Measurements from ENCODE around the gene PTDSS2.
"Not testable (repeated sequence)": the region's sequence is repeated elsewhere in the genome, so short reads cannot be mapped to it uniquely, and the experiment has no call there.

The PTDSS2 gene

GRCh38 chr11:452203-452744, 2.2 kb downstream of the PTDSS2 start:
- DNase-seq, result no peak

GRCh38 chr11:452916-453527, 2.9 kb downstream of the PTDSS2 start:
- no peak for DNase-seq

GRCh38 chr11:453564-453963, 3.5 kb downstream of the PTDSS2 start:
- DNase-seq, result no peak

GRCh38 chr11:454043-454442, 4.0 kb downstream of the PTDSS2 start:
- DNase-seq, result no peak

GRCh38 chr11:454801-455565, 4.9 kb downstream of the PTDSS2 start:
- DNase-seq, result no peak

GRCh38 chr11:455566-456147, 5.6 kb downstream of the PTDSS2 start:
- no peak for DNase-seq

GRCh38 chr11:456533-456932, 6.5 kb downstream of the PTDSS2 start:
- peak; percentile 70 for DNase-seq

- DNase-seq, result no peak
These were observed 7.2 kb downstream of the PTDSS2 start for GRCh38 chr11:457111-457760.

GRCh38 chr11:459511-460220, 9.6 kb downstream of the PTDSS2 start:
- no peak for DNase-seq

- no peak for DNase-seq
These were observed 10.5 kb downstream of the PTDSS2 start for GRCh38 chr11:460331-461199.

- DNase-seq, result no peak
These were observed 11.5 kb downstream of the PTDSS2 start for GRCh38 chr11:461626-462025.

- DNase-seq, result no peak
These were observed 12.2 kb downstream of the PTDSS2 start for GRCh38 chr11:462107-462890.

- no peak for DNase-seq
These were observed 14.2 kb downstream of the PTDSS2 start for GRCh38 chr11:464316-464715.

GRCh38 chr11:465896-466530, 15.9 kb downstream of the PTDSS2 start:
- DNase-seq, result no peak

GRCh38 chr11:468036-468435, 18.0 kb downstream of the PTDSS2 start:
- no peak for DNase-seq

GRCh38 chr11:468493-468892, 18.4 kb downstream of the PTDSS2 start:
- no peak for DNase-seq

- not testable (repeated sequence) for DNase-seq
These were observed 19.1 kb downstream of the PTDSS2 start for GRCh38 chr11:469026-469683.

GRCh38 chr11:469684-470560, 19.8 kb downstream of the PTDSS2 start:
- DNase-seq, result no peak

All from activated CD4-positive, alpha-beta T cell treated with anti-CD3 and anti-CD28 coated beads, Interleukin-2, amount 50 U/mL, for 16 hours (primary cell).